Measurements from ENCODE around the gene ZDHHC14. TPM values are rescaled to one million over a fixed set of nuclear protein-coding genes. Genes with fewer than 3 reads are reported as not detected.

ZDHHC14 gene
- total and polyA plus RNA-seq, 2 of the 8 experiments (the other 6 are each of a cell fraction or from before 2014, with no cell fraction given): 2.9 to 5.3 TPM

DNA sequence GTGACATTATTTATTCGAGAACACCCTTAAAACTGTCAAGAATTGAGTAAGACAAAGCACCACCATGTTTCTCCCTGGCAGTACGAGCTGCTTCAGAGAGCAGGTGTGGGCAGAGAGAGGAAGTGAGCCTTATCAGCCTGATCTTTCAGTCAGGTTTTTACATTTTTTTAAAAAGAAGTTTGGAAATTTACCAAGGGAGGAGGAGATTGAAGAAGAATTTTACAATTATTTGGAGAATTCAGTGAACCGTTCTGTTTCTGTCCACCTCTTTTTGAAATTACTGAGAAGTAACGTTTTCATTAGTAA, 75.5 kb downstream of the ZDHHC14 start (continued):
- TF ChIP-seq SIN3A (conservative IDR thresholded peaks at IDR 0.05 in 1 of 2, IDR thresholded peaks at IDR 0.05 in 1 of 2; ENCODE audit: low read depth in 1 of 2, low read length in 2 of 2): no peak
- TF ChIP-seq SRF (IDR thresholded peaks at IDR 0.05; ENCODE audit: low read depth, low read length): no peak
